Stimulated activated CD8-positive, alpha-beta memory T cell treated with anti-CD3 and anti-CD28 coated beads, Interleukin-15, amount 100 ng/mL, for 4 hours (primary cell): ENCODE measurements around the gene NHS.

Experiments used
- DNase-seq, 2 donors: peaks; one replicate each; pipeline ENCODE4 v3.0.0-alpha.2; 2020; ENCODE audit warnings: low read depth in 2 of 2

NHS gene

GRCh38 chrX:17622331-17622730 is 247.3 kb downstream of the NHS start:
- DNase-seq, result no peak

DNA sequence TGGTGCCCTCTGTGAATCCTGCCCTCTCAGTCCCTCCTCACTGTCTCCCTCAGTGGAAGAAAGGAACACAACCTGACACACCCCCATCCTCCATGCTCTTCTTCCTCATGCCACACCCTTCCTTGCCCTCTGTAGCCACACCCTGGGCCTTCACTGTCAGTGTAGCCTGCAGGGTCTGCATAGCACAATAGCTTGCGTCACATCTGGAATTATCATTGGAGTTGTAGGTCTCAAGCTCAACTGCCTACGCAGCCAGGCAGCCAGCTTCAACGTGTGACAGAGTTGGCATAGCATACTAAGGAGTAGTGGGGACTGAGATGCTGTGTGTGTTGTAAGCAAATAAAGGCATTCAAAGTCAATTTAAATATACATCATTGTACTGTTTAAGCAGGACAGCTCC is 248.8 kb downstream of the NHS start:
- DNase-seq, result no peak

- no peak for DNase-seq
Observed at GRCh38 chrX:17627026-17627425, 252.0 kb downstream of the NHS start.

DNA sequence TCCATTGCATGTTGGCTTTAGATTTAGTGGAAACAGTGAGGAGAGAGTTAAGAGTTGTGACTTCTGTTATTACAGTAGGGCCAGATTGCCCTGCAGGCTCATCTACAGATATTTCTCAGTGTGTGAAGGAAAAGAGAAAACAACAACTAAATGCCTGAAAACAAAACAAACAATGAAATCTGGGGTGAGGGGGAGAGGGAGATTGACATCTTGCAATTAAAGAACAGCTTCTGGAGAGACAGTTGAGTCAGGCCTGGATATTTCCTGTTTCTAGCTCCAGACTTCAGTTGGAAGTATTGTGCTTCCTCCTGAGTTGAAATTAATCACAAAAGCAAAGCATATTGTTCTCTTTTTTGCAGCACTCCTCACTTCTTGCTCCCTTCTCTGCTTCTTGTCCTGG is 254.0 kb downstream of the NHS start:
- DNase-seq, result no peak

- no peak for DNase-seq
Observed at GRCh38 chrX:17629519-17629918, 254.5 kb downstream of the NHS start.

GRCh38 chrX:17631647-17632046 is 256.6 kb downstream of the NHS start:
- no peak for DNase-seq

- DNase-seq, result no peak
Observed at GRCh38 chrX:17632942-17633341, 257.9 kb downstream of the NHS start.

GRCh38 chrX:17633546-17633945 is 258.5 kb downstream of the NHS start:
- DNase-seq, result no peak

- no peak for DNase-seq
Observed at GRCh38 chrX:17634542-17635207, 259.7 kb downstream of the NHS start.

DNA sequence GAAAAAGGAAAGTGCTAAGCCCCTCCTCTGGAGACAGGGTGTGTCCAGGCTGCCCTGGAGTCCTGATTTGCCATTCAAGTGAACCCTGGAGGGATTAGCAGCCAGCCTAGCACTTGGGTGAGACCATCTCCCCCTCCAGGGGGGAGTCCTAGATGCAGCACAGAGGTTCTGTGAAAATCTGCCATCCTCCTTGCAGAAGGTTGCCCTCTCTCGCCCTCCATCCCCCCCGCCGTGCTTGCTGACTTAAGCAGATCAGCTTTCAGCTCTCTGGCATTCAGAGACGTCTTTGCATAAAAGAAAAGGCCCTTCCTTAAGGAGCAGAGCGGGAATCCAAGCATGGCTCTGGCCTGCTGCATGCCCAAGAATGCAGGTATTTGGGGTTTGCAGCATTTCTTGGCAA is 260.2 kb downstream of the NHS start:
- no peak for DNase-seq

- DNase-seq, result no peak
Observed at GRCh38 chrX:17637235-17637634, 262.2 kb downstream of the NHS start.

DNA sequence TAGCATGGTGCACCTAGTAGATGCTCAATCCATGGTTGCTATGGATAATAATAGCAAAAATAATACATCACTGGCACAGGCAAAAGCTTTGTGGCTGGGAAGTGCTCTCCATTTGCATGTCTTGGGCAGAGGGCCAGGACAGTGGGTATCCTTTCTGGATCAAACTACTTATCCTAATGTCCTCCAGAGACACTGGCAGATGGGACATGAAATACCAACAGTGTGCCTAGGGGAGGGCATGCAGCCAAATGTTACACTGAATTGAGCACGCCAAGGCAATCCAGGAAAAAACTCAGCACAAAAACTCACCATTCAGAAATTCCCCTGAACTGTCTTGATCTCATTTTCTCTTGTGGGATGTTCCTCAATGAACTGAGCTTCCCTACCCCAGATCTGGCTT is 263.7 kb downstream of the NHS start:
- DNase-seq, result no peak

DNA sequence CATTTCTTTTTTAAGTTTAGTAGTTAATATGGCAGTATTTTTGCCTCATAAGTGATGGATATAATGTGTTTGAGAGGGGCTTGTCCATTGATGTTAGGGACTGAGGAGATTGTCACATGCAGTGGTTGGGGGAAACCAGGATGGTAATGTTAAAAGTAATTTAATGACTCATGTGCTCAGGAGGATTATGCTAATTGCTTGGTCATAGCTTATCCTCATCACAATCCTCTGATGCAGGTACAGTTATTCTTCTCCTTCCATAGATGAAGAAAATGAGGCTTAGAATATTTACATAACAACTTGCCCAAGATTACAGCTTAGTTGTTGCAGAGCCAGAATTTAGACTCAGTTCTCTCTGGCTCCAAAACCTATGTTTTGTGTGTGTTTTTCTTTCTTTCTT is 267.9 kb downstream of the NHS start:
- DNase-seq, result no peak

- no peak for DNase-seq
Observed at GRCh38 chrX:17643528-17643927, 268.5 kb downstream of the NHS start.

- DNase-seq, result no peak
Observed at GRCh38 chrX:17644001-17644400, 269.0 kb downstream of the NHS start.

DNA sequence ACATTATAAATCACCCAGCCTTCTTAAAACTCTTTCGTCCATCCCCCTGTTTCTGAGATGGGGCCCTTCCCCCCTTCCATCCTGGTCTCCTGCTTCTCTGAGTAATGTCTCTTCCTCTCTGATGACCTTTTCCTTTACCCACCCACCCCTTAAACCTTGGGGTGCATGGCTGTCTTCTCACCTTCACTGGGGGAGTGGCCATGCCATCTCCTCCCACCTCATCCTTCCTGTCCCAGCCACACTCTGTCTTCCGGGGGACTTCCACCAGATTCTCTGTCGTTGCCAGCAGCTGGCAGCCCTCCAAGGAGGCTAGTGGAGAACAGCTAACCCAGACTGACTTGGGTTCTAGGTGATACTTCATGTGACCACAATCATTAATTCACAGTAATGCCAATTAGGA is 279.1 kb downstream of the NHS start:
- peak; percentile 8 to 17 for DNase-seq

DNA sequence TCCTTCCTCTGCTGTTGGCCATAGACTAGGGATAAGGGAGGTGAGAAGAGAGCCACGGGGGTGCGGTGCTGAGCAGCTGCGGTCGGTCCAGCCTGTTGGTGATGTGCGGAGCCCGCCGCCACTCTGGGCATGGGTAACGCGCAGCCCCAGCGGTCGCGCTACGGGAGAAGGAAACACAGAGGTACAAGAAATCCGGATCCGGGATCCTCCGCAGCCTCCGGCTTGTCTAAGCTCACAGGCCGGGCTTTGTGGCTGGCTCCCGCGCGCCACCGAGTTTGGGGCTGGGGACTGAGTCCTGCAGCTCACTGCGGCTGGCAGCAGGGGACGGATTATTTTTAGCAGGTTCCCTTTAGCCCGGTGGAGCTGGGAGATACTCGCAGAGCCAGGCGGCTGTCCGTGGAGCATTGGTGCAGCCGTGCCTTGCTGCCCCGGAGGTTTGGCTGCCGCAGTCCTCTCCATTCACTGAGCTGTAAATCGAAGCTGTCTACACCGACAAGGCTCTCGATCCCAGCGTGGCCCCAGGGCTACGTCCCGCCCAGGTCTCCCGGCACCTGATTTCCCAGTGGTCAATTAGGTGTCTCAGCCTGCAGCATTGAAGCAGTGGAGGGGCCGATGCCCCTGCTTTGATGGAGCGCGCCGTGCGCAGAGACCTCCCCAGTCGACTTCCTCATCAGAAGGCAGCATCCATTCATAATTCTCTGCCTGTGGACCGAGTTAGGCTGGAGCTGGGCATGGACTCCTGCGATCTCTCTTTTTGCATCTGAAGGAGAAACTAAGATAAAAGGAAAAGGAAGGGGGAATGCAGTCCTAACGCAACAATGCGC is 280.4 kb downstream of the NHS start:
- DNase-seq, result no peak

GRCh38 chrX:17656035-17656418 is 281.0 kb downstream of the NHS start:
- no peak for DNase-seq

DNA sequence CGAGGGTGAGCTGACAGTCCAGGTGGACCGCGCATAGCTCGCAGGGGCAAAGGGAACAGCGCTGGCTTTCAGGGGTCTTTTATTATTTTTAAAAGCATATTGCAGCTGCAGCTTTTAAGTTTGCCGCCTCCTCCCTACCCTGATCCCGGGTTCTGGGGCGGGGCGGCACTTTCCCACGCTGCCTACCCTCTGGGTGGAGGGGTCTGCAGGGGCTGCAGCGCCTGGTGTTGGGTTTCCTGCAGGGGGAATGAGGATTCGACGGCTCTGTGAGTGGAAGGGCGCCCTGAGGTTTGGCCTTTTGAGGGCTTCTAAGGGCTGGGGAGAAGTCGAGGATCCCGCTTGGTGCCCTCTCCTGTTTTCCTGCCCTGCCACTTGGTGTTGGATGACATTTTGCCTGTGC is 281.6 kb downstream of the NHS start:
- no peak for DNase-seq

GRCh38 chrX:17662391-17662790 is 287.4 kb downstream of the NHS start:
- no peak for DNase-seq

GRCh38 chrX:17668929-17669328 is 293.9 kb downstream of the NHS start:
- no peak for DNase-seq

- no peak for DNase-seq
Observed at GRCh38 chrX:17669458-17669857, 294.5 kb downstream of the NHS start.

DNA sequence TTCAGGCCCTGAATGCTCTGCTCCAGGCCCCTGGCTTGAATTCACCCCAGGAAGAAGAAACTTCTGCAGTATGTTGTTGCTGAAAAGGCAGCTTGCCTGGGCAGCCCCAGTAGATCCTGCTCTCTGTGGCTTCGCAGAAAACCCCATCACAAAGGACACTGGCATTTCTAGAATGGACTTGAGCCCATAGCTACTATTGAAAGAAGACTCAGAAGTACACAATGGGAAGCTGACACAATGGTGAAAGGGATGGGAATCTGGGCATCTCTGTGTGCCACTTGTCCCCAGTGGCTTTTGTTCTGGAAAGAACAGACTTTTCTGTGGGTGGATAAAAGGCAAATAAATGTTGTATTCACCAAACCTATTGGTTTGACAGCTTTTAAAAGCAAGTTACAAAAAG is 294.9 kb downstream of the NHS start:
- DNase-seq, result no peak

GRCh38 chrX:17670874-17671273 is 295.9 kb downstream of the NHS start:
- DNase-seq, result no peak
